ENCODE data around the gene PHOX2A.

The PHOX2A gene

GRCh38 chr11:72230764-72231365 is 13.1 kb downstream of the PHOX2A start:
- peaks cover 96% of the 10 kb centered on the region for H3K36me3 ChIP-seq
- DNase-seq: no peak
- no peaks in the 10 kb centered on the region for H3K27me3 ChIP-seq (ENCODE audit: insufficient read depth, low read depth, severe bottlenecking)
- no peak overlapping the region for H3K27ac ChIP-seq
- H3K9me3 ChIP-seq (ENCODE audit: severe bottlenecking): no peaks in the 10 kb centered on the region
- TF ChIP-seq CTCF (IDR thresholded peaks at IDR 0.05; ENCODE audit: low read depth, low read length): no peak
- no peak overlapping the region for H3K4me3 ChIP-seq (ENCODE audit: low read depth, low read length)

GRCh38 chr11:72229925-72230763 is 13.8 kb downstream of the PHOX2A start:
- no peaks in the 10 kb centered on the region for H3K9me3 ChIP-seq (ENCODE audit: severe bottlenecking)
- TF ChIP-seq CTCF (IDR thresholded peaks at IDR 0.05; ENCODE audit: low read depth, low read length): no peak
- peaks cover 90% of the 10 kb centered on the region for H3K36me3 ChIP-seq
- DNase-seq: no peak
- H3K27ac ChIP-seq: no peak overlapping the region
- no peak overlapping the region for H3K4me3 ChIP-seq (ENCODE audit: low read depth, low read length)
- H3K27me3 ChIP-seq (ENCODE audit: insufficient read depth, low read depth, severe bottlenecking): no peaks in the 10 kb centered on the region

GRCh38 chr11:72229336-72229924 is 14.5 kb downstream of the PHOX2A start:
- Histone ChIP-seq H3K4me3 (ENCODE audit: low read depth, low read length) (no peak overlapping the region), H3K27me3 (ENCODE audit: insufficient read depth, low read depth, severe bottlenecking) (no peaks in the 10 kb centered on the region), H3K27ac (no peak overlapping the region), H3K36me3 (peaks cover 83% of the 10 kb centered on the region), H3K9me3 (ENCODE audit: severe bottlenecking) (no peaks in the 10 kb centered on the region)
- DNase-seq: no peak
- TF ChIP-seq CTCF (IDR thresholded peaks at IDR 0.05; ENCODE audit: low read depth, low read length): no peak

- no peak for TF ChIP-seq CTCF (IDR thresholded peaks at IDR 0.05; ENCODE audit: low read depth, low read length)
- no peak for DNase-seq
- no peaks in the 10 kb centered on the region for H3K27me3 ChIP-seq (ENCODE audit: insufficient read depth, low read depth, severe bottlenecking)
- H3K36me3 ChIP-seq: peaks cover 77% of the 10 kb centered on the region
- no peak overlapping the region for H3K27ac ChIP-seq
- no peak overlapping the region for H3K4me3 ChIP-seq (ENCODE audit: low read depth, low read length)
- H3K9me3 ChIP-seq (ENCODE audit: severe bottlenecking): no peaks in the 10 kb centered on the region
These were observed 15.1 kb downstream of the PHOX2A start for GRCh38 chr11:72228844-72229231.

- peaks cover 72% of the 10 kb centered on the region for H3K36me3 ChIP-seq
- no peak for DNase-seq
- no peak for TF ChIP-seq CTCF (IDR thresholded peaks at IDR 0.05; ENCODE audit: low read depth, low read length)
- no peaks in the 10 kb centered on the region for H3K9me3 ChIP-seq (ENCODE audit: severe bottlenecking)
- no peak overlapping the region for H3K27ac ChIP-seq
- H3K4me3 ChIP-seq (ENCODE audit: low read depth, low read length): no peak overlapping the region
- H3K27me3 ChIP-seq (ENCODE audit: insufficient read depth, low read depth, severe bottlenecking): no peaks in the 10 kb centered on the region
These were observed 15.6 kb downstream of the PHOX2A start for GRCh38 chr11:72228229-72228843.

Data from WERI-Rb-1 (cell line).